Measurements from ENCODE around the gene RUSF1. TPM values are rescaled to one million over a fixed set of nuclear protein-coding genes. Genes with fewer than 3 reads are reported as not detected.

RUSF1 gene
- total RNA-seq, 1 experiment from 2014 or later: 59.3 TPM

- Histone ChIP-seq H3K4me2 (ENCODE audit: low read length) (no peak overlapping the region), H3K9ac (ENCODE audit: low read length) (no peak overlapping the region), H3K4me3 (replicated peaks in 1 of 2; ENCODE audit: low read depth in 1 of 2, low read length in 2 of 2) (no peak overlapping the region), H3K4me1 (ENCODE audit: control insufficient read depth in 1 of 2, insufficient read depth in 2 of 2, low read length in 2 of 2) (no peaks in the 10 kb centered on the region), H3K9me2 (ENCODE audit: insufficient read depth) (no peaks in the 10 kb centered on the region), H4K20me1 (ENCODE audit: insufficient read depth) (no peaks in the 10 kb centered on the region), H3K79me2 (ENCODE audit: insufficient read depth, low read length) (no peaks in the 10 kb centered on the region), H2AFZ (ENCODE audit: low read depth, low read length, poor library complexity, severe bottlenecking) (no peak overlapping the region), H3K27me3 (ENCODE audit: insufficient read depth, low read length) (no peaks in the 10 kb centered on the region), H3K9me3 (ENCODE audit: control insufficient read depth in 1 of 2, insufficient read depth in 1 of 2, low read depth in 1 of 2, low read length in 2 of 2) (no peaks in the 10 kb centered on the region), H3K36me3 (ENCODE audit: control insufficient read depth in 1 of 2, insufficient read depth in 2 of 2, low read length in 2 of 2) (no peaks in the 10 kb centered on the region), H3K27ac (ENCODE audit: low read depth, low read length) (no peak overlapping the region)
- BruUV-seq (replicated peaks): no TSS peak
- DNase-seq (ENCODE audit: low read depth, low spot score) (no peak), ATAC-seq (no peak)
- CTCF ChIA-PET: no interaction called here
- POLR2A ChIA-PET: no interaction called here
- RAD21 ChIA-PET (ENCODE audit: low non-redundant PET in 1 of 2, low total read pairs in 2 of 2, uncharacterized antibody in 2 of 2, unreplicated experiment in 2 of 2): no interaction called here
- intact Hi-C loops (cut with micrococcal nuclease): no loop called here
- TF ChIP-seq CBX3 (IDR thresholded peaks at IDR 0.05; ENCODE audit: low read depth) (no peak), EGR1 (IDR thresholded peaks at IDR 0.05; ENCODE audit: low read depth) (no peak), RAD21 (IDR thresholded peaks at IDR 0.05; ENCODE audit: low read depth) (no peak), ELF1 (IDR thresholded peaks at IDR 0.05; ENCODE audit: borderline replicate concordance, low read depth) (no peak), SRF (IDR thresholded peaks at IDR 0.05; ENCODE audit: low read depth) (no peak), ZNF274 (IDR thresholded peaks at IDR 0.05; ENCODE audit: low read depth, low read length) (no peak), SIN3A (IDR thresholded peaks at IDR 0.05; ENCODE audit: low read depth) (no peak), EZH2phosphoT487 (IDR thresholded peaks at IDR 0.05; ENCODE audit: borderline replicate concordance) (no peak), REST (IDR thresholded peaks at IDR 0.05; ENCODE audit: low read depth) (no peak), EZH2 (IDR thresholded peaks at IDR 0.05) (no peak), ZFX (IDR thresholded peaks at IDR 0.05) (no peak)
- TF ChIP-seq, protein P1, sequence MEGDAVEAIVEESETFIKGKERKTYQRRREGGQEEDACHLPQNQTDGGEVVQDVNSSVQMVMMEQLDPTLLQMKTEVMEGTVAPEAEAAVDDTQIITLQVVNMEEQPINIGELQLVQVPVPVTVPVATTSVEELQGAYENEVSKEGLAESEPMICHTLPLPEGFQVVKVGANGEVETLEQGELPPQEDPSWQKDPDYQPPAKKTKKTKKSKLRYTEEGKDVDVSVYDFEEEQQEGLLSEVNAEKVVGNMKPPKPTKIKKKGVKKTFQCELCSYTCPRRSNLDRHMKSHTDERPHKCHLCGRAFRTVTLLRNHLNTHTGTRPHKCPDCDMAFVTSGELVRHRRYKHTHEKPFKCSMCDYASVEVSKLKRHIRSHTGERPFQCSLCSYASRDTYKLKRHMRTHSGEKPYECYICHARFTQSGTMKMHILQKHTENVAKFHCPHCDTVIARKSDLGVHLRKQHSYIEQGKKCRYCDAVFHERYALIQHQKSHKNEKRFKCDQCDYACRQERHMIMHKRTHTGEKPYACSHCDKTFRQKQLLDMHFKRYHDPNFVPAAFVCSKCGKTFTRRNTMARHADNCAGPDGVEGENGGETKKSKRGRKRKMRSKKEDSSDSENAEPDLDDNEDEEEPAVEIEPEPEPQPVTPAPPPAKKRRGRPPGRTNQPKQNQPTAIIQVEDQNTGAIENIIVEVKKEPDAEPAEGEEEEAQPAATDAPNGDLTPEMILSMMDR (IDR thresholded peaks at IDR 0.05 in 2 of 3, conservative IDR thresholded peaks at IDR 0.05 in 1 of 3; ENCODE audit: borderline replicate concordance in 1 of 3, insufficient read depth in 1 of 3, low read depth in 2 of 3, low read length in 2 of 3): no peak
Measured at GRCh38 chr16:31531096-31531495, 22.9 kb upstream of the RUSF1 start.

All from HCT116 (cell line).